SHP77 treated with DMSO at 0.1 percent for 48 hours (cell line): ENCODE data around the gene SLC22A14.

Source experiments
- DNase-seq: peaks from one replicate; lab custom pipeline; 2025; lab: John Stamatoyannopoulos, UW

Gene SLC22A14

DNA sequence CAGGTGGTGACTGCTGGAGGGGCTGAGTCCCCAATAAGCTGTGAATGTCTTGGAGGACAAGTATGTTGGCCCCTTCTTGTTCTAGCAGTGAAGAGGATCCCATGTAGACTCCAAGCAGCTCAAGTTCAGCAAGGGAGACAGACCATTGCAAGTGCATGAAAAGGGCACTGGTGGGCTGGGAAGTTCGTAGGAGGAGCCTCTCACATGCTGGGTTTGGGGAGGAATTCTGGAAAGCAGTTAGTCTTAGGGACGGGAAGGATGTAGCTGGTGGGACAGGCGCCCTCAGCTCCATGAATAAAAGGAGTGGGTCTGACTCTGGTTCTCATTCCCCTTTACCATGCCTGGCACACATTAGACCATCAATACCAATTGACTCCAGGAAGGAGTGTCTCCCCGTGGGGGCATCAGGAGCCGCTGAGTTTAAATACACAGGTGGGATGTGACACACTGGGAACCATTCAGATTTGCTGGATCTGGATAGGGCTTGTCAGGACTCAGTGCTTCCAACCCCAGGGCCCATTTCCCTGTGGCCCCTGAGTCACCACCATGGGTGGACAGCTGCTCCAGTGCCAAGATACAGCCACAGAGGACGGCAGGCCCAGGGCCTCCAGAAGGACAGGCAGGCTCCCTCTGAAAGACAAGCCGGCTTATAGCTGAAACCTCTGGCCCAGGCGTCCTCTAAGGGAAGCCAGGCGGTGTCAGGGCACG is 63.9 kb downstream of the SLC22A14 start:
- no peak for DNase-seq

DNA sequence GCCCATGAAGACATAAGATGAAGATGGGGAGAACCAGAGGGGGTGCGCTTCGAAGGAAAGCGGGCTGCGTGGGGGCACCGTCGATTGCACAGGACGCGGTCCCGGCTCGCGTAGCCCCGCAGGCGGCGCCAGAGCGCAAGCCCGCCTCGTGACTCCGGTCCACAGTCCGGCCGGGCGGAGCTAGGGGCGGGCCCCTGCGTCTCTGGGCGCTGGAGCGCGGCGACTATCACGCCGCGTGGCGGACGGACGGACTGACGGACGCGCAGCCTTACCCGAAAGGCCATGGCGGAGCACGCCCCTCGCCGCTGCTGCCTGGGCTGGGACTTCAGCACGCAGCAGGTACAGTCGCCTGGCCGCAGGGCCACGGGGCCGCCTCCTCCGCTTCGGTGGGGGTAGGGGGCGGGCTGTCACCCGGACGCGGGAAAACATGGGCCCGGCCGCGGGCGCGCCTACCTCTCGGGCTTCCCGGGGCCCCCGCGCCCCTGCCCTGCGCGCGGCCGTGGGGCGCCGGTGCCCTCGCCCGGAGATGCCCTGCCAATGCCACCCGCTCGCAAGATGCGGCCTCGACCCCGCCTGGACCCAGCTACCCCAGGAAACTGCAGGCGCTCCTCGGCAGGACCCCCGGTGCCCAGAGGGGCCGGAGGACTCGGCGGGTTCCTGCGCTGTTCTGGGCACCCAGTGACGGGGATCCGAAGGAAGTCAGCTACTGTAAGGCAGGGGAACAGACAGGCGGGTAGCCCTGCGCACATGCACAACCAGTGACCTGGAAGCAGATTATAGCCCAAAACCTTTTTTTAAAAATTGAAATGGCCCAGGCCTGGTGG is 64.7 kb downstream of the SLC22A14 start, which contains the start of gene XYLB:
Gene XYLB, plus strand, starts transcription at position 199 of the 824 bp plus-strand sequence. Its CDS starts 84 bp downstream, at position 283.
- peak; percentile 19 for DNase-seq

DNA sequence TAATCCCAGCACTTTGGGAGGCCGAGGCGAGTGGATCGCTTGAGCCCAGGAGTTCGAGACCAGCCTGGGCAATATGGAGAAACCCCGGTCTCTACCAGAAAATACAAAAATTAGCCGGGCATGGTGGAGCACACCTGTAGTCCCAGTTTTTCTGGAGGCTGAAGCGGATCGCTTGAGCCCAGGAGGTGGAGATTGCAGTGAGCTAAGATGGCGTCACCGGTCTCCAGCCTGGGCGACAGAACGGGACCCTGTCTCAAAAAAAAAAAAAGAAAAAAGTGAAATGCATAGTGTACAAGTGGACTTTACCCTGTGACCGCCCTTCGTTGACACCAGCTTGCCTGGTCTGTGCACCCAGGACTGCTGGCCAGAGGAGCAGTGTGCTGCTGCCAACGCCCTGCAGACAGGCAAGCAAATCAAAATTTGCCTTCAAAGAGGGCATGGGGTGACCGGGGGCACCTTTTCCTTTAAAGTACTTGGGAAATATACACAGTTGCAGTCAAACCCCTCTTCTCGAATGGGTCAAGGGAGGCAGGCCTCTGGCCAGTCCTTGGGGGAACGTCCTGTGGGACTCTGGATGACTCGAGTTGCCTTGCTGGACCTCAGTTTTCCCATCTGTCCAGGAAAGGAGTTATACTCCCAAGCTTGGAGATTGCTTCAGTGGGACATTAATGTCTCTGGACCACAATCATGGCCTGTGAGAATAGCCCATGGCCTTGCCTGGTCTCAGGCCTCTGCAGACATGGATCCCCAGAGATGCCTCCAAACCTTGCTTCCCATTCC is 65.5 kb downstream of the SLC22A14 start:
- no peak for DNase-seq

DNA sequence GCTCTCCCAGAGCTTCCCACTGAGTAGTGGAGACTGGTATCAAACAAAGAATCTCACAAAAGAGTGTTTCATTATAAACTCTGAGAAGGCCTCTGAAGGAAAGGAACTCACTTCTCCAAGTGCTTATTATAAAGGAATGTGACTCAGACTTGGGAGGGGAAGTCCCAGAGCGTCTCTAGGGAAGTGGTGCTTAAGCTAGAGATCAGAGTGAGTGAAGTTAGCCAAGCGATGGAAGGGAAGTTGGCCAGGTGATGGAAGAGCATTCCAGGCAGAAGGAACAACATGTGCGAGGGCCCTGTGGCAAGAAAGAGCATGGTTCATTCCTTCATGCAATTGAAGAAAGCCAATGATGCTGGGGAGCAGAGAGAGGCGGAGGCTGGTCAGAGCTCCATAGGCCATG is 66.8 kb downstream of the SLC22A14 start:
- DNase-seq, result no peak

DNA sequence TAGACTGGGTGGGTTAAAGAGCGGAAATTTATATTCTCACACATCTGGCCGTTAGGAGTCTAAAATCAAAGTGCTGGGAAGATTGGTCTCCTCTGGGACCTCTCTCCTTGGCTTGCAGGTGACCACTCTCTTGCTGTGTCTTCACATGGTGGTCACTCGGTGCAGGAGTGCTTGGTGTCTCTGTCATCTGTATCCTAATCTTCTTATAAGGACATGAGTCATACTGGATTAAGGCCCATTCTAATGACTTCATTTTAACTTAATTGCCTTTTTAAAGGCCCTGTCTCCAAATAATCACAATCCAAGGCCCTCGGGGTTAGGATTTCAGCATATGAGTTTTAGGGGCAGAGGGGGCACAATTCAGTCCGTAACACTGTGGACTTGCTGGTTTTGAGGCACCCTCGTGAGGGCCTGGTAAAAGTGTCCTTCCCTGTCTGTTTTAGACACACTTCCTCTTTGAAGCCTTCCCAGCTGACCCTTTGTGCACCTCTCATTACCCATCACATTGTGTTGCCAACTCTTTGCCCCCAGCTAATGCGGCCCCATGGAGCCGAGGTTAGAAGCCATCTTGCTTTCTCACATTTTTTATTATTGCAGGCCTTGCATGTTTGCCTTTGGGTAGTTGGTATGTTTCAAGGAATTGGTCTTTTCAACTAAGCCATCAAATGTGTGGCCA is 67.7 kb downstream of the SLC22A14 start:
- no peak for DNase-seq

DNA sequence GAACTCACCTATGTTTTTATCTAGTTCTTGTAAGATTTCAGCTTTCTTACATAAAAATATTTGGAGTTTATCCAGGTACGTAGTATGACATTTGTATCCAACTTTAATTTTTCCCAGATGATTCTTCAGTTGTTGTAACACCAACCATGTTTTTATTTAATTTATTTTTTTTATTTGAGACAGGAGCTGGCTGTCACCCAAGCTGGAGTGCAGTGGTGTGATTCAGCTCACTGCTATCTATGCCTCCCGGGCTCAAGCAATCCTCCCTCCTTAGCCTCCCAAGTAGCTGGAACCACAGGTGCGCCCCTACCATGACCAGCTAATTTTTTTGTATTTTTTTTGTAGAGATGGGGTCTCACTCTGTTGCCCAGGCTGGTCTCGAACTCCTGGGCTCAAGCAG is 71.1 kb downstream of the SLC22A14 start:
- no peak for DNase-seq

DNA sequence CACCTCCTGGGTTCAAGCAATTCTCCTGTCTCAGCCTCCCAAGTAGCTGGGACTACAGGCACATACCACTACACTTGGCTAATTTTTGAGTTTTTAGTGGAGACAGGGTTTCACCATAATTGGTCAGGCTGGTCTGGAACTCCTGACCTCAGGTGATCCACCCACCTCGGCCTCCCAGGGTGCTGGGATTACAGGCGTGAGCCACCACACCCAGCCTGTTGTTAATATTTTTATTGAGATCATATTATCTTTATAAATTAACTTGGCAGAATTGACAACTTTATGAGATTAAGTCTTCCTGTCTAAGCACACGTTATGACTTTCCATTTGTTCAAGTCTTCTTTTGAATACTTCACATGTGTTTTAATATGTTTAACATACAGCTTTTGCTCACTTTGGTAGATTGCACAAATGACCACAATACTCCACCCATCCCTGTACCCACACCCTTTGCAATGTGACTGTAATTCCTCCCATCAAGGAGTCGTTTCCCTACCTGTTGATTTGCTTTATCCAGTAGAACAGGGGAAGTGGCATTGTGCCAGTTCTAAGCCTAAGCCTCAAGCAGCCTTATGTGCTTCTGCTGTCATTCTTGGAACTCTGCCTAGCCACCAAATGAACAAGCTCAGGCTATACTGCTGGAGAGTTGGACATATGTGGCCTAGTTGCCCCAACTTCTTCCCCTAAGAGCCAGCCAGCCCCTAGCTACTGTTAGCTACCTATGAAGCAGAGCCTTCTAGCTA is 72.7 kb downstream of the SLC22A14 start:
- DNase-seq, result no peak

DNA sequence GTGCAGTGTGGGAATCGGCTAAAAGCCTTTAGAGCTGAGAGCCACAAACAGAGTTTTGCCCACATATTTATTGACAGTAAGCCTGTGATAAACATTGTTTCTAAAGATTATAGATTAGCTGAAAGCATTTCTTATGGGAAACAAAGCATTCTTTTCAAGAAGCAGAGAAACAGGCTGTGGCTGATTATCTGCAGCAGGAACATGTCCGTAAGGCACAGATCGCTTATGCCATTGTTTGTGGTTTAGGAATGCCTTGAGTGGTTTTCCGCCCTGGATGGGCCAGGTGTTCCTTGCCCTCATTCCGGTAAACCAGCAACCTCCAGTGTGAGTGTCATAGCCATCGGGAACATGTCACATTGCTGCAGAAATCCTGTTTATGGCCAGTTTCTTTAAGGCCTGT is 76.9 kb downstream of the SLC22A14 start:
- DNase-seq, result no peak

DNA sequence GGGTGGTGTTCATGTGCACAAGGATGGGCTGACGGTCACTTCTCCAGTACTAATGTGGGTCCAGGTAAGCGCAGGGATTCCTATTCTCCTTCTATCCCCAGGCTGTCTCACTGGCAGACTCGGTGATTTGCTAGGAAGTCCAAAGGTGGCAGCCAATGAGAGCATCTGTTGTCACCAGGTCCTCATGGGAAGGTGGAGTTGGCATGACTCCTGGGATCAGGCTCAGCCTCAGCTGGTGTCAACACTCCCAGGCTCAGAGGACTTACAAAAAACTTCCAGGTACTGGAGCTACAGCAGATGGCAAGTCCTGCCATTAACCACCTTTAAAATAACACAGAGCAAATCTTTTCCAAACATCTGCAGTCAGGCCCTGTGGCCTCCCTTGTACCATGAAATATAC is 78.3 kb downstream of the SLC22A14 start:
- DNase-seq, result no peak

DNA sequence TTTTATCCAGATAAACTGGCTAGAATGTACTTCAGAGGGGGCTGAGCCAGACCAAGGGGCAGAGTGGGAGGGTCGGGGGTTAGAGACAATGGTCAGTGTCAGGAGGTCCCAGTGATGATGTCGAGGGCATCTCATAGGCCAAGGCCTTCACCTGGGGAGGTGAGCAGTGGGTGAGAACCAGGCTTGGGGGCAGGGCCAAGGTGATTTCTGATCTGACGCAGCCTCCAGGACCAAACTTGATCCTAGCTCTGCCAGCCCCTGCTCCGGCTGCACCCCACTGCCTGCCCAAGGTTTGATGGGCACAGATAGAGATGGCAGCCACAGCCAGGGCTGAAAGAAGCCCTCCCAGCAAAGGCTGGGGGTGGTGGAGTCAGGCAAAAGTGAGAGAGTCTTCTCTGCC is 79.4 kb downstream of the SLC22A14 start:
- DNase-seq, result no peak

DNA sequence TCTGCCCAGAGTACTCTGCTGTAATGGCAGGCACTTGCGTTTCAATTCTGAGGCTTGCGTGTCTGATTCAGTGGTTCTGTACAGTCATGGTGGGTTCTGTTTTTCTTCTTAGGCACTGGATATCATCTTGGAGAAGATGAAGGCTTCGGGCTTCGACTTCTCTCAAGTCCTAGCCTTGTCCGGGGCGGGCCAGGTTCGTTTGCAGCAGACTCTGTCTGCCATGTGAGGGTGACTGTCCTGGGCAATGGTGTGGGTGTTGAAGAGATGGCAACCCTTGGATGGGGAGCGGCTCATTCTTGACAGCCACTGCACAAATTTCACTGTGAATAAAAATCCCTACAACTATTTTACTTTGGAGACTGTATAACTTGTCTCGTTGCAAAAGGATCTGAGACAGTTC is 80.7 kb downstream of the SLC22A14 start:
- no peak for DNase-seq

DNA sequence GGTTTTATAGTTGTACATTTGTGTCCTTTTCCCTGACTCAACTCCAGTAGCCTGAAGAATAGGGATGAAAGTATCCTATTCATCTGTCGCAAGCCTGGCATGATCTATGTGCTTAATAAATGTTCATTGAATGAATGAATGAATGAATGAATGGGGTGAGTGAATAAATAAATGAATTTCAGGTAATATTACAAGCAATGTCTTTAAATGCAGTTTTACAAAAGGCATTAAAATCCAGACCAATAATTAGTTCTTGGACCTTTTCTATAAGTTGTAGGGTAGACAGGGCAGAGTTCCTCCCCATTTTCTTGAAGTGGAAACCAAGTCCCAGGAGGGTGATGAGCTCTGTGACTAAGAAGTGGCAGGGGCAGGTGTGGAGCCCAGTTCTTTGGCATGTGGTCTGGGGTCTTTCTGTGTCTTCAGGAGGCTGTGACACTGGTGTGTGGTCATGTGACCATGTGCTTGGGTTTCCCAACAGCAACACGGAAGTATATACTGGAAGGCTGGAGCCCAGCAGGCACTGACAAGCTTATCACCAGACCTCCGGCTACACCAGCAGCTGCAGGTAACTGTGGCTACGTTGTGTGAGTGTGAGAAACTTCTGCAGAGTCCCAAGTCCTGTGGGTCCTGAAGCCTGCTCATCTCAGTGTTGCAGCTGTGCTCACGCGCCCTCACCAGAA is 82.8 kb downstream of the SLC22A14 start:
- DNase-seq, result no peak

DNA sequence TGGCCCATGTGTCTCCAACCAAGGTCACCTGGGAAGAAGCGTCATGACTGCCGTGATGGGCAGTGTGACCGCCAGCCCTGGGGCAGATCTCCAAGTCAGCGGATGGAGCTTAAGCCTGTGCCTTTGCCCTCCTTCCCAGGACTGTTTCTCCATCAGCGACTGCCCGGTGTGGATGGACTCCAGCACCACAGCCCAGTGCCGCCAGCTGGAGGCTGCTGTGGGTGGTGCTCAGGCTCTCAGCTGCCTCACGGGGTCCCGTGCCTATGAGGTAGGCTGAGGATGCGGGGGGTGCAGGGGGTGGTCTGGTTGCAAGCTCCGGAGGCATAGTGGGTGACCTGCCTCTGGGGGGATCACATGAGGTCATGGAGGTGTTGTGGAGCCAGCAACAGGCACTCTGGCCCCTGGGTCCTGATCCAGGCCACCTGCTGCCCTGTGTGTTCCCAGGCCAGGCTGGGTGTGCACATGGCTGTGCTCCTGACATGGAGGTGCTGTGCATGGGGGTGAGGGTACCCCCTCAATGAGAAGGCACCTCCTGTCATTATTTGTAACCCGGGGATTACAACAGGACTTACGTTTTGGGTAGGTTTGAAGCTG is 83.5 kb downstream of the SLC22A14 start:
- DNase-seq, result no peak

DNA sequence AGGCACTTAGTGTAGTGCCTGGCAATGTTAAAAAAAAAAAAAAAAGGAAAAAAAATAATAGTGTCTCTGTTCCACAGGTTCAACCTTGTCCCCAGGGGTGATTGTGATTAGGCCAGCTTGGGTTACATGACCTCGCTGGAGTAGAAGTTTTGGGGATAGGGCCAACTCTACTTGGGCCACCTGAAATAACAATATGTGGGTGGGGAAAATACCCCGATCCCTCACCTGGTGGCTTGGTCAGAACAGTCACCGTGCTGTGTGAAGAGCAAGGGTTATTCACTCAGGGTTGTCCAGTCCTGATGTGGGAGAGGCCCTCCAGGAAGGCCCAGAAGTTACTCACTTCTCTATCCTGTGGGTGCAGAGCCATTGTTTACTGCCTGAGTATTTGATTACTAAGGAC is 84.0 kb downstream of the SLC22A14 start:
- DNase-seq, result no peak

DNA sequence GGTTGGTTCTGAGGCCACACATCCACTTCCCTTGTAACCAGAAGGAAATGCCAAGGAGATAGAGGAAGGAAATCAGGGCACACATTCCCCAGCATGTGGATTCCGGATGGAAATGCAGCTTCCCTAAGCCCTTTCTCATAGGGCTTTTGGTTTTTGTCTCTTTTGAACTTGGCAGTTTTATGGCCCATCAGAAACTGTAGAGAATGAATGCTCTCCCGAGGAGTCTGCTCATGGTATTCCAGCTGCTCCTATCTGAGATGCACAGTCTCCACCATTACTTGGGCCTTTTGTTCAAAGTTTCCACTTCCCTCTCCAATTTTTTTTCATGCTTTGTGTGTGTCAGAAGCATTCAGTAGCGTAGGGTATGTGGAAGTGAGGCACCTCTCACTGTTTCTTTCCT is 85.7 kb downstream of the SLC22A14 start:
- DNase-seq, result no peak
